Measurements from ENCODE around the gene RCSD1.

- TF ChIP-seq, protein P1, sequence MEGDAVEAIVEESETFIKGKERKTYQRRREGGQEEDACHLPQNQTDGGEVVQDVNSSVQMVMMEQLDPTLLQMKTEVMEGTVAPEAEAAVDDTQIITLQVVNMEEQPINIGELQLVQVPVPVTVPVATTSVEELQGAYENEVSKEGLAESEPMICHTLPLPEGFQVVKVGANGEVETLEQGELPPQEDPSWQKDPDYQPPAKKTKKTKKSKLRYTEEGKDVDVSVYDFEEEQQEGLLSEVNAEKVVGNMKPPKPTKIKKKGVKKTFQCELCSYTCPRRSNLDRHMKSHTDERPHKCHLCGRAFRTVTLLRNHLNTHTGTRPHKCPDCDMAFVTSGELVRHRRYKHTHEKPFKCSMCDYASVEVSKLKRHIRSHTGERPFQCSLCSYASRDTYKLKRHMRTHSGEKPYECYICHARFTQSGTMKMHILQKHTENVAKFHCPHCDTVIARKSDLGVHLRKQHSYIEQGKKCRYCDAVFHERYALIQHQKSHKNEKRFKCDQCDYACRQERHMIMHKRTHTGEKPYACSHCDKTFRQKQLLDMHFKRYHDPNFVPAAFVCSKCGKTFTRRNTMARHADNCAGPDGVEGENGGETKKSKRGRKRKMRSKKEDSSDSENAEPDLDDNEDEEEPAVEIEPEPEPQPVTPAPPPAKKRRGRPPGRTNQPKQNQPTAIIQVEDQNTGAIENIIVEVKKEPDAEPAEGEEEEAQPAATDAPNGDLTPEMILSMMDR (IDR thresholded peaks at IDR 0.05) = no peak
- no peak for TF ChIP-seq EP300 (IDR thresholded peaks at IDR 0.05)
- TF ChIP-seq POLR2A (IDR thresholded peaks at IDR 0.05) = no peak
These were observed 37.5 kb downstream of the RCSD1 start for GRCh38 chr1:167667536-167667935.

All from stomach (tissue), 4 donors.